ENCODE results near the gene CARNS1. TPM values are rescaled to one million over a fixed set of nuclear protein-coding genes. Genes with fewer than 3 reads are reported as not detected.

The CARNS1 gene
- total and polyA plus RNA-seq, 2 of the 13 experiments (the other 11 are each of a cell fraction or from before 2014, with no cell fraction given) = not detected

- TF ChIP-seq, protein P1, sequence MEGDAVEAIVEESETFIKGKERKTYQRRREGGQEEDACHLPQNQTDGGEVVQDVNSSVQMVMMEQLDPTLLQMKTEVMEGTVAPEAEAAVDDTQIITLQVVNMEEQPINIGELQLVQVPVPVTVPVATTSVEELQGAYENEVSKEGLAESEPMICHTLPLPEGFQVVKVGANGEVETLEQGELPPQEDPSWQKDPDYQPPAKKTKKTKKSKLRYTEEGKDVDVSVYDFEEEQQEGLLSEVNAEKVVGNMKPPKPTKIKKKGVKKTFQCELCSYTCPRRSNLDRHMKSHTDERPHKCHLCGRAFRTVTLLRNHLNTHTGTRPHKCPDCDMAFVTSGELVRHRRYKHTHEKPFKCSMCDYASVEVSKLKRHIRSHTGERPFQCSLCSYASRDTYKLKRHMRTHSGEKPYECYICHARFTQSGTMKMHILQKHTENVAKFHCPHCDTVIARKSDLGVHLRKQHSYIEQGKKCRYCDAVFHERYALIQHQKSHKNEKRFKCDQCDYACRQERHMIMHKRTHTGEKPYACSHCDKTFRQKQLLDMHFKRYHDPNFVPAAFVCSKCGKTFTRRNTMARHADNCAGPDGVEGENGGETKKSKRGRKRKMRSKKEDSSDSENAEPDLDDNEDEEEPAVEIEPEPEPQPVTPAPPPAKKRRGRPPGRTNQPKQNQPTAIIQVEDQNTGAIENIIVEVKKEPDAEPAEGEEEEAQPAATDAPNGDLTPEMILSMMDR (CRISPR knock-in tag; IDR thresholded peaks at IDR 0.05) = peak; percentile 43
- TF ChIP-seq ZBTB20 (CRISPR knock-in tag; IDR thresholded peaks at IDR 0.05; ENCODE audit: borderline replicate concordance, low read depth) = no peak
- no peak for TF ChIP-seq ZNF607 (CRISPR knock-in tag; IDR thresholded peaks at IDR 0.05; ENCODE audit: borderline replicate concordance)
- no peak for TF ChIP-seq LCORL (IDR thresholded peaks at IDR 0.05)
- no peak for TF ChIP-seq LCORL (CRISPR knock-in tag; IDR thresholded peaks at IDR 0.05)
- TF ChIP-seq TGIF2 (CRISPR knock-in tag; IDR thresholded peaks at IDR 0.05) = no peak
- peak; percentile 81 for TF ChIP-seq HNRNPL (IDR thresholded peaks at IDR 0.05; ENCODE audit: low read depth, low read length)
Observed at GRCh38 chr11:67439321-67440228, 24.1 kb downstream of the CARNS1 start (continued).

DNA sequence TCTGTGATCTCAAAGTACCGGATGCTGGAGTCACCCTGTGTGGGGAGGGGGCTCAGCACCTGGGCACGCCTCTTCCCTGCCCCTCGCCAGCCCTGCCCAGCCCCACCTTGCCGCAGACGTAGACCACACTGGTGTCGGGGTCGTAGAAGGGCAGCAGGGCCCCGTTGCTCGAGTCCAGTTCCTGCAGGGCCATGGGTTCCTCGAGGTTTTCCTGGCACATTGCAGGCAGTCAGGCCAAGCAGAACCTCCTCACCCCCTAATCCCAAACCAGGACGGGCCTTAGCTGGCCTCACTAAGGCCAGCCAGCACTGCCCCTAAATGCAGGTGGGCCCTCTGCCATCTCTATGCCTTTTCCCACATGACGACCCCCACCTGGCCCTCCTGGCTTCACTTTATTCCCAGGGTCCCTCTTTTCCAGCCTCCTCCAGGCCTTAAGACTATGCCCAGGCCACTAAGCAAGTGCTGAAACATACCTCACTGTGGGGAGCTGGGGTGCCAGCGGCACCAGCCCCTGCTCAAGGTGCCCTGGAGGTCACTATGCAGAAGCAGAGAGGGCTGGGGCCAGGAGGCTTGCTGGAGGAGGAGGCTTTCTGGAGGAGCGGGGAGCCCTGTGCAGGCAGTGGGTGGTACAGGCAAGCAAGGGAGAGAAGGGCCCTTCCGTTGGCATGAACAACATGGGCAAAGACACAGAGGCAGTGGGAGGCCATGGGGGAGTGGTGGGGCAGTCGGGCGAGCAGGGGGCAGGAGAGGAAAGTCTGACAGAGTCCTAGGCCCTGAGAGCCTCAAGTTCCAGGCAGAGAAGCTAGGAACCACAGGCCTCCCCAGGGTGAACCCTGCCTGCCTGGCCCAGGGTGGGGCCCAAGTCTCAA, 25.0 kb downstream of the CARNS1 start:
- Histone ChIP-seq H4K20me1 (ENCODE audit: insufficient read depth, low read length) (no peaks in the 10 kb centered on the region), H2AFZ (ENCODE audit: low read length) (no peak overlapping the region), H3K4me3 (replicated peaks in 1 of 3; ENCODE audit: insufficient read depth in 1 of 3, low read depth in 2 of 3, low read length in 3 of 3) (no peak overlapping the region), H3K27me3 (ENCODE audit: control insufficient read depth in 1 of 2, insufficient read depth in 2 of 2, low read length in 2 of 2) (no peaks in the 10 kb centered on the region), H3K27ac (ENCODE audit: extremely low read length, insufficient read depth, low read length) (no peak overlapping the region), H3K4me1 (ENCODE audit: insufficient read depth, low read length) (peaks cover 21% of the 10 kb centered on the region), H3K36me3 (replicated peaks in 1 of 2; ENCODE audit: control insufficient read depth in 1 of 2, insufficient read depth in 2 of 2, low read length in 2 of 2) (peaks cover 0 to 4% of the 10 kb centered on the region in 2 experiments; a peak in 2 of 5 replicates), H3K9me3 (ENCODE audit: low read length) (no peaks in the 10 kb centered on the region), H3K9ac (ENCODE audit: insufficient read depth, low read depth, low read length) (no peak overlapping the region), H3K4me2 (ENCODE audit: low read depth, low read length) (no peak overlapping the region), H3K79me2 (ENCODE audit: insufficient read depth, low read length) (peaks cover 3% of the 10 kb centered on the region)
- BruUV-seq (replicated peaks) = no TSS peak
- intact Hi-C loops (cut with micrococcal nuclease; ENCODE audit: unreplicated experiment) = no loop called here
- TF ChIP-seq PHF8 (CRISPR knock-in tag; IDR thresholded peaks at IDR 0.05) (no peak), ZNF839 (CRISPR knock-in tag; IDR thresholded peaks at IDR 0.05; ENCODE audit: borderline replicate concordance) (no peak)
- FAIRE-seq (no peak), DNase-seq (ENCODE audit: low spot score) (no peak), ATAC-seq (no peak)
- in situ Hi-C loops (cut with HindIII; ENCODE audit: extremely low pct_ligation_motif_present, low pct_unique_long_range_greater_than_20kb) = no loop called here
- WGBS (ENCODE audit: low lambda C conversion rate) = 91% methylated on average over 8 of the region's 17 CpGs
- ChIA-PET CTCF (ENCODE audit: low intra/inter-chr PET ratio, low total read pairs) (no interaction called here), POLR2A (no interaction called here)
